CD4-positive, alpha-beta T cell (primary cell): ENCODE measurements around the gene PPM1H. TPM values are rescaled to one million over a fixed set of nuclear protein-coding genes. Genes with fewer than 3 reads are reported as not detected.

Source experiments
- ATAC-seq: fragments of 200-7000 bp; cut with Tn5 transposase; one replicate; pipeline ENCODE4 v1.10.0; 2022; ENCODE audit warnings: mild to moderate bottlenecking; ENCODE audit not compliant: poor library complexity
- CTCF ChIA-PET: fragments of 350-600 bp; sonication (Branson Sonifier 250); formaldehyde crosslinking; loops from one replicate; lab custom pipeline; 2021; ENCODE audit warnings: antibody characterized with exemption, inconsistent platforms; lab: Charles Lee
- POLR2A ChIA-PET: fragments of 350-600 bp; sonication (Branson Sonifier 250); formaldehyde crosslinking; loops from one replicate; lab custom pipeline; 2021; ENCODE audit warnings: antibody characterized with exemption, inconsistent platforms; lab: Charles Lee
- DNase-seq, 14 experiments: peaks; one replicate each; pipeline ENCODE4 v3.0.0-alpha.2; 2013 to 2020; ENCODE audit warnings: mixed read lengths in 2 of 14
- H3K27ac ChIP-seq, 2 donors: one replicate each; pipeline versions ENCODE4 v1.5.1 to v1.7.0; 2013; ENCODE audit warnings: low read length in 2 of 2, low read depth in 1 of 2, mild to moderate bottlenecking in 1 of 2
- H3K27me3 ChIP-seq, 2 experiments: 1 replicate in 1 of 2; 2 replicates in 1 of 2; pipeline versions ENCODE4 v1.6.1 to v1.7.0; 2013; ENCODE audit warnings: low read length in 2 of 2, control low read depth in 1 of 2, mild to moderate bottlenecking in 1 of 2, moderate library complexity in 1 of 2; ENCODE audit not compliant: insufficient read depth in 2 of 2, control insufficient read depth in 1 of 2
- H3K36me3 ChIP-seq: one replicate; pipeline ENCODE4 v1.6.1; 2013; ENCODE audit warnings: low read length, control low read depth; ENCODE audit not compliant: insufficient read depth
- H3K4me1 ChIP-seq: one replicate; pipeline ENCODE4 v1.6.1; 2013; ENCODE audit warnings: low read length, control low read depth; ENCODE audit not compliant: insufficient read depth
- H3K4me3 ChIP-seq: one replicate; pipeline ENCODE4 v1.5.1; 2013; ENCODE audit warnings: mild to moderate bottlenecking, low read length, moderate library complexity
- H3K9me3 ChIP-seq, 2 experiments: 1 replicate in 1 of 2; 2 replicates in 1 of 2; pipeline versions ENCODE4 v1.6.1 to v1.7.0; 2013; ENCODE audit warnings: low read length in 2 of 2, mild to moderate bottlenecking in 2 of 2, control low read depth in 1 of 2, moderate library complexity in 1 of 2; ENCODE audit not compliant: control insufficient read depth in 1 of 2, insufficient read depth in 1 of 2
- H3K27ac Mint-ChIP-seq: one replicate; pipeline ENCODE4 v1.8.0; 2020; ENCODE audit warnings: mixed read lengths
- H3K27me3 Mint-ChIP-seq: one replicate; pipeline ENCODE4 v1.8.0; 2021; ENCODE audit warnings: mixed read lengths
- H3K36me3 Mint-ChIP-seq: one replicate; pipeline ENCODE4 v1.8.0; 2021; ENCODE audit warnings: low read depth, mixed read lengths
- H3K4me1 Mint-ChIP-seq: one replicate; pipeline ENCODE4 v1.8.0; 2021; ENCODE audit warnings: low read depth, mixed read lengths
- H3K4me3 Mint-ChIP-seq: one replicate; pipeline ENCODE4 v1.8.0; 2020; ENCODE audit warnings: mild to moderate bottlenecking, mixed read lengths
- H3K9me3 Mint-ChIP-seq: one replicate; pipeline ENCODE4 v1.8.0; 2020; ENCODE audit warnings: mixed read lengths
- intact Hi-C, 2 experiments: fragments of 100-400 bp; cut with DNase I in 1 of 2; cut with micrococcal nuclease in 1 of 2; formaldehyde crosslinking; loops; one replicate each; pipeline versions ENCODE4 v1.15.1 to v1.9.0; 2023 to 2025; cut with DNase I, micrococcal nuclease
- total RNA-seq, 174 experiments: library from RNA in 2 of 174; stranded (reverse) in 2 of 174; gene quantifications; one replicate each; pipeline ENCODE4 v1.2.3 and lab custom pipeline; 2021 to 2026
- TF ChIP-seq, protein P1 (sequence below): fragments of 200-600 bp; IDR thresholded peaks from one replicate; pipeline ENCODE4 v1.8.0; 2022; ENCODE audit warnings: antibody characterized with exemption, mild to moderate bottlenecking

Gene PPM1H
- total RNA-seq, 2 experiments from 2014 or later: not detected

DNA sequence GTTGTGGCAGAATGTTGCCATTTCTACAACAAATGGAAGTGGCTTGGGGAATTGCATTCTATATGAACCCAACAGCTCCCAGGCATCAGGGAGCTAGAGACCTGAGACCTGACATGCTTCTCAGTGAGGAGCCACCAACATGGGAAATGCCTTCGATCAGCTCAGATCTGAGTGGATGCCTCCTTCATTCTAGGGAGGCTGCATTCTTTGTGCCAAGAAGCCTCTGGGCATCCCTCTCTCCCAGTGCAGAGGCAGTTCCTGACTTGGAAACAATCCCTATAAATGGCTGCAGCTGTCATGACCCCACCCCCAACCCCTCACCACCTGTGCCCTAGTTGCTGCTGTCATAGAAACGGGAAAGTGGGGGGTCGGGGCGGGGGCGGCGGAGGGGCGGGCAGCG, 196.3 kb downstream of the PPM1H start:
- intact Hi-C loops: no loop called here
- CTCF ChIA-PET: no interaction called here
- no peaks in the 10 kb centered on the region for H3K36me3 Mint-ChIP-seq
- no peaks in the 10 kb centered on the region for H3K9me3 Mint-ChIP-seq
- DNase-seq (no peak), ATAC-seq (no peak)
- no peak overlapping the region for H3K4me3 Mint-ChIP-seq
- H3K27me3 Mint-ChIP-seq: no peaks in the 10 kb centered on the region
- peaks cover 5% of the 10 kb centered on the region for H3K4me1 Mint-ChIP-seq
- TF ChIP-seq, protein P1, sequence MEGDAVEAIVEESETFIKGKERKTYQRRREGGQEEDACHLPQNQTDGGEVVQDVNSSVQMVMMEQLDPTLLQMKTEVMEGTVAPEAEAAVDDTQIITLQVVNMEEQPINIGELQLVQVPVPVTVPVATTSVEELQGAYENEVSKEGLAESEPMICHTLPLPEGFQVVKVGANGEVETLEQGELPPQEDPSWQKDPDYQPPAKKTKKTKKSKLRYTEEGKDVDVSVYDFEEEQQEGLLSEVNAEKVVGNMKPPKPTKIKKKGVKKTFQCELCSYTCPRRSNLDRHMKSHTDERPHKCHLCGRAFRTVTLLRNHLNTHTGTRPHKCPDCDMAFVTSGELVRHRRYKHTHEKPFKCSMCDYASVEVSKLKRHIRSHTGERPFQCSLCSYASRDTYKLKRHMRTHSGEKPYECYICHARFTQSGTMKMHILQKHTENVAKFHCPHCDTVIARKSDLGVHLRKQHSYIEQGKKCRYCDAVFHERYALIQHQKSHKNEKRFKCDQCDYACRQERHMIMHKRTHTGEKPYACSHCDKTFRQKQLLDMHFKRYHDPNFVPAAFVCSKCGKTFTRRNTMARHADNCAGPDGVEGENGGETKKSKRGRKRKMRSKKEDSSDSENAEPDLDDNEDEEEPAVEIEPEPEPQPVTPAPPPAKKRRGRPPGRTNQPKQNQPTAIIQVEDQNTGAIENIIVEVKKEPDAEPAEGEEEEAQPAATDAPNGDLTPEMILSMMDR: no peak
- Histone ChIP-seq H3K36me3 (no peaks in the 10 kb centered on the region), H3K9me3 (no peaks in the 10 kb centered on the region), H3K4me1 (no peaks in the 10 kb centered on the region), H3K27me3 (no peaks in the 10 kb centered on the region), H3K27ac (no peak overlapping the region), H3K4me3 (no peak overlapping the region)
- POLR2A ChIA-PET: no interaction called here
- H3K27ac Mint-ChIP-seq: no peak overlapping the region

DNA sequence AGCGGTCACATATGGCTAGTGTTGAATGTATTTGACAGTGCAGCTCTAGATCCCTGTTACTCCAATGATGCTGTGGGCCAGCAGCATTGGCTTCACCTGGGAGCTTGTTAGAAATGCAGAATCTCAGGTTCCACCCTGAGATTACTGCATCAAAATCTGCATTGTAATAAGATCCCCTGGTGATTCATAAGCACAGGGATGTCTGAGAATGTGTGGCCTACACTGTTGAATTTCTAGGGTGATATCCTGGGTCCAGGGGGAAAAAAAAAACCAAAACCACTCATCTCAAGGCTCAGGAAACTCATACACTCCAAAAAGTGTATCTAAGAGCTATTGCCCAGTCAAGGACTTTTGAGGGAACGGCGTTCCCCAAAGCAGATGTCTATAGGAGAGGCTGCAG, 196.8 kb downstream of the PPM1H start:
- H3K4me1 Mint-ChIP-seq: peaks cover 5% of the 10 kb centered on the region
- no peaks in the 10 kb centered on the region for H3K9me3 Mint-ChIP-seq
- H3K9me3 ChIP-seq: no peaks in the 10 kb centered on the region
- no peaks in the 10 kb centered on the region for H3K27me3 Mint-ChIP-seq
- DNase-seq (no peak), ATAC-seq (no peak)
- TF ChIP-seq, protein P1: no peak
- intact Hi-C loops: no loop called here
- no peaks in the 10 kb centered on the region for H3K27me3 ChIP-seq
- no peak overlapping the region for H3K4me3 Mint-ChIP-seq
- H3K36me3 ChIP-seq: no peaks in the 10 kb centered on the region
- ChIA-PET CTCF (no interaction called here), POLR2A (no interaction called here)
- H3K4me1 ChIP-seq: no peaks in the 10 kb centered on the region
- no peak overlapping the region for H3K27ac Mint-ChIP-seq
- no peak overlapping the region for H3K4me3 ChIP-seq
- H3K27ac ChIP-seq: no peak overlapping the region
- H3K36me3 Mint-ChIP-seq: no peaks in the 10 kb centered on the region

DNA sequence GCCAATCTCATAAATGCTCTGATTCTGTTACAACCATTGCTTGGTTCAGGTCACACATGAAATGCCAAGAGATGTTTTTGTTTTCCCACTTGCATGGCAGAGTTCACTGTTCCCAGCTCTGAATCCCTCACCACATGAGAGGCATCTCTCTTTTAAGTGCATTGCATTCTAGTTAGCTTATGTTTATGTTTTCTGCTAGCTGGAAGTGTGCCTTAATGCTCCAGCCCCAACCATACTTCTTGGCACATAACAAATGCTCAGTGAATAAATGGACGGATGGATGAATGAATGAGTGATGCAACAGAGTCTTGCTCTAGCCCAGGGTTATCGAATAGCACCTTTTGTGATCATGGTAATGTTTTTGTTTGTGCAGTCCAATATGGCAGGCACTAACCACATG, 197.3 kb downstream of the PPM1H start:
- no peaks in the 10 kb centered on the region for H3K9me3 Mint-ChIP-seq
- Histone ChIP-seq H3K27me3 (no peaks in the 10 kb centered on the region), H3K9me3 (no peaks in the 10 kb centered on the region), H3K4me1 (no peaks in the 10 kb centered on the region), H3K36me3 (no peaks in the 10 kb centered on the region), H3K4me3 (no peak overlapping the region), H3K27ac (no peak overlapping the region)
- intact Hi-C loops: no loop called here
- H3K27me3 Mint-ChIP-seq: no peaks in the 10 kb centered on the region
- H3K4me1 Mint-ChIP-seq: peaks cover 5% of the 10 kb centered on the region
- H3K36me3 Mint-ChIP-seq: no peaks in the 10 kb centered on the region
- DNase-seq (no peak), ATAC-seq (no peak)
- ChIA-PET POLR2A (no interaction called here), CTCF (no interaction called here)
- no peak overlapping the region for H3K27ac Mint-ChIP-seq
- no peak overlapping the region for H3K4me3 Mint-ChIP-seq
- TF ChIP-seq, protein P1: no peak
